Activated CD8-positive, alpha-beta T cell treated with anti-CD3 and anti-CD28 coated beads for 36 hours (primary cell): ENCODE results near the gene SLC25A19. TPM values are rescaled to one million over a fixed set of nuclear protein-coding genes. Genes with fewer than 3 reads are reported as not detected.

ENCODE experiments used
- ATAC-seq: fragments of 200-7000 bp; cut with Tn5 transposase; one replicate; pipeline ENCODE4 v1.10.0; 2021; ENCODE audit warnings: mild to moderate bottlenecking, moderate library complexity
- CTCF ChIA-PET: fragments of 350-600 bp; sonication (Branson Sonifier 250); formaldehyde crosslinking; loops from one replicate; lab custom pipeline; 2021; ENCODE audit warnings: antibody characterized with exemption; lab: Charles Lee
- POLR2A ChIA-PET: fragments of 350-600 bp; sonication (Branson Sonifier 250); formaldehyde crosslinking; loops from one replicate; lab custom pipeline; 2021; ENCODE audit warnings: antibody characterized with exemption; lab: Charles Lee
- DNase-seq: peaks from one replicate; pipeline ENCODE4 v3.0.0-alpha.2; 2020
- H3K27ac Mint-ChIP-seq: one replicate; pipeline ENCODE4 v1.8.0; 2021; ENCODE audit warnings: mild to moderate bottlenecking, mixed read lengths
- H3K27me3 Mint-ChIP-seq: one replicate; pipeline ENCODE4 v1.8.0; 2021; ENCODE audit warnings: mixed read lengths
- H3K36me3 Mint-ChIP-seq: one replicate; pipeline ENCODE4 v1.8.0; 2021; ENCODE audit warnings: low read depth, mixed read lengths
- H3K4me1 Mint-ChIP-seq: one replicate; pipeline ENCODE4 v1.8.0; 2021; ENCODE audit warnings: low read depth, mixed read lengths
- H3K4me3 Mint-ChIP-seq: one replicate; pipeline ENCODE4 v1.8.0; 2021; ENCODE audit warnings: mild to moderate bottlenecking, moderate library complexity, mixed read lengths
- H3K9me3 Mint-ChIP-seq: one replicate; pipeline ENCODE4 v1.8.0; 2021; ENCODE audit warnings: mixed read lengths
- CTCF ChIP-seq: fragments of 200-600 bp; IDR thresholded peaks from one replicate; pipeline ENCODE4 v1.8.0; 2022; ENCODE audit warnings: antibody characterized with exemption, mild to moderate bottlenecking
- intact Hi-C: fragments of 100-400 bp; cut with micrococcal nuclease; formaldehyde crosslinking; loops from one replicate; pipeline ENCODE4 v1.10.0; 2022
- total RNA-seq, 2 experiments: library from RNA; stranded (reverse); gene quantifications; one replicate each; pipeline ENCODE4 v1.2.3, GENCODE V29; 2021

SLC25A19 gene
- total RNA-seq, 2 experiments from 2014 or later, result 55.1 to 55.2 TPM

- H3K4me1 Mint-ChIP-seq, result peaks cover 22% of the 10 kb centered on the region
- no peak for DNase-seq
- intact Hi-C loops, result no loop called here
These were observed 15.1 kb downstream of the SLC25A19 start for GRCh38 chr17:75273977-75274708.

GRCh38 chr17:75272848-75273184 lies 16.4 kb downstream of the SLC25A19 start:
- Mint-ChIP-seq H3K27ac (peak overlapping the region; percentile 55), H3K4me3 (peak overlapping the region; percentile 86), H3K27me3 (no peaks in the 10 kb centered on the region), H3K36me3 (peaks cover 35% of the 10 kb centered on the region), H3K9me3 (no peaks in the 10 kb centered on the region), H3K4me1 (peaks cover 31% of the 10 kb centered on the region)
- ChIA-PET CTCF (interaction anchor here (1.1 to 6.5 kb wide), 5 partner anchors 8 to 48 kb away, joined by 3 to 107 read pairs (median 43); partner anchors contain the start of genes GGA3, MRPS7 and SLC25A19), POLR2A (interaction anchor here (0.7 to 7.2 kb wide), 7 partner anchors 8 to 139 kb away, joined by 3 to 105 read pairs (median 14); partner anchors contain the start of genes GGA3, MRPS7 and SLC25A19)
- intact Hi-C loops, result no loop called here
- DNase-seq, result no peak
- TF ChIP-seq CTCF, result no peak
- no peak for ATAC-seq

More at GRCh38 chr17:75273977-75274708, 15.1 kb downstream of the SLC25A19 start:
- Mint-ChIP-seq H3K36me3 (peaks cover 39% of the 10 kb centered on the region), H3K27me3 (no peaks in the 10 kb centered on the region), H3K4me3 (no peak overlapping the region), H3K9me3 (no peaks in the 10 kb centered on the region), H3K27ac (no peak overlapping the region)
- CTCF ChIA-PET, result interaction anchor here (0.7 to 6.5 kb wide), 2 partner anchors 13 to 34 kb away, joined by 3 to 107 read pairs; partner anchors contain the start of genes GGA3 and MRPS7
- ATAC-seq, result no peak
- POLR2A ChIA-PET, result interaction anchor here (1.0 to 7.2 kb wide), 3 partner anchors 12 to 160 kb away, joined by 3 to 105 read pairs (median 78); partner anchors contain the start of genes GGA3, MRPS7 and SLC25A19
- TF ChIP-seq CTCF, result no peak

- DNase-seq, result peak; percentile 26
- no peaks in the 10 kb centered on the region for H3K27me3 Mint-ChIP-seq
These were observed 17.0 kb downstream of the SLC25A19 start for GRCh38 chr17:75271955-75272847.

More at GRCh38 chr17:75271955-75272847, 17.0 kb downstream of the SLC25A19 start:
- ATAC-seq, result no peak
- Mint-ChIP-seq H3K36me3 (peaks cover 34% of the 10 kb centered on the region), H3K4me3 (peak overlapping the region; percentile 86), H3K9me3 (no peaks in the 10 kb centered on the region), H3K4me1 (peaks cover 32% of the 10 kb centered on the region), H3K27ac (peak overlapping the region; percentile 81)
- intact Hi-C loops, result no loop called here
- ChIA-PET POLR2A (interaction anchor here (0.7 to 7.2 kb wide), 13 partner anchors 9 to 244 kb away, joined by 3 to 105 read pairs (median 11); partner anchors contain the start of genes GGA3, GRB2, MRPS7 and SLC25A19), CTCF (interaction anchor here (1.1 to 6.5 kb wide), 12 partner anchors 9 to 140 kb away, joined by 3 to 107 read pairs (median 9); partner anchors contain the start of genes GGA3, MRPS7, NUP85 and SLC25A19)
- no peak for TF ChIP-seq CTCF
